K562 (cell line): ENCODE data around the gene EML6. TPM values are rescaled to one million over a fixed set of nuclear protein-coding genes. Genes with fewer than 3 reads are reported as not detected.

Experiments used
- ATAC-seq: fragments of 200-7000 bp; cut with Tn5 transposase; 3 replicates; pipeline ENCODE4 v1.9.1; 2020; ENCODE audit warnings: moderate library complexity
- BruUV-seq: library from RNA; stranded (reverse); fragments of 400-500 nt; replicated peaks from 2 replicates; lab custom pipeline; 2021; lab: Mats Ljungman, UMichigan
- CTCF ChIA-PET: fragments of 300-600 bp; formaldehyde crosslinking; extraction: SDS; loops from one replicate; lab custom pipeline; 2021; ENCODE audit warnings: low intra/inter-chr PET ratio; lab: Yijun Ruan, JAX
- POLR2A ChIA-PET: fragments of 300-600, 350-650 bp; sonication (Branson Sonifier 250); formaldehyde crosslinking; extraction: SDS; loops from one replicate; lab custom pipeline; 2021; ENCODE audit warnings: antibody characterized with exemption, inconsistent platforms; lab: Yijun Ruan, JAX
- DNase-seq, 4 experiments: peaks; one replicate each; pipeline versions ENCODE4 v3.0.0 to v3.0.0-alpha.2; 2011 to 2018; ENCODE audit warnings: low spot score in 3 of 4, mixed read lengths in 3 of 4; ENCODE audit errors: extremely low read depth in 1 of 4
- FAIRE-seq: peaks from 2 replicates; lab custom pipeline; 2011; peaks lifted over from hg19 to GRCh38; lab: Jason Lieb, UNC
- H2AFZ ChIP-seq: 2 replicates; pipeline ENCODE4 v1.6.0; 2011; ENCODE audit warnings: low read depth, low read length, control low read depth, inconsistent platforms
- H3K27ac ChIP-seq: fragments of 200-600 bp; 3 replicates; pipeline ENCODE4 v1.8.0; 2011; ENCODE audit warnings: low read depth, mild to moderate bottlenecking, control low read depth, inconsistent platforms, low read length, moderate library complexity, mixed read lengths; ENCODE audit errors: extremely low read depth
- H3K27me3 ChIP-seq, 2 experiments: fragments of 300-600 bp in 1 of 2; 2 replicates in 1 of 2; 3 replicates in 1 of 2; pipeline versions ENCODE4 v1.6.0 to v1.8.0; 2011; ENCODE audit warnings: inconsistent platforms in 2 of 2, low read length in 2 of 2, mild to moderate bottlenecking in 1 of 2, mixed read lengths in 1 of 2, moderate library complexity in 1 of 2; ENCODE audit not compliant: control insufficient read depth in 2 of 2, insufficient read depth in 2 of 2
- H3K36me3 ChIP-seq: fragments of 300-600 bp; 3 replicates; pipeline ENCODE4 v1.8.0; 2011; ENCODE audit warnings: mild to moderate bottlenecking, low read length, inconsistent platforms; ENCODE audit not compliant: control insufficient read depth, insufficient read depth
- H3K4me1 ChIP-seq, 2 experiments: fragments of 200-600 bp in 1 of 2; replicated peaks in 1 of 2; 2 replicates in 1 of 2; 3 replicates in 1 of 2; pipeline versions ENCODE4 v1.5.1 to v1.8.0; 2011; ENCODE audit warnings: inconsistent platforms in 2 of 2, low read length in 2 of 2, mild to moderate bottlenecking in 1 of 2, mixed read lengths in 1 of 2, moderate library complexity in 1 of 2; ENCODE audit not compliant: control insufficient read depth in 2 of 2, insufficient read depth in 2 of 2
- H3K4me2 ChIP-seq: 2 replicates; pipeline ENCODE4 v1.6.1; 2011; ENCODE audit warnings: low read length, control low read depth, inconsistent platforms, mixed read lengths; ENCODE audit not compliant: insufficient read depth
- H3K4me3 ChIP-seq: fragments of 200-600 bp; sonication (generic), shearing (Covaris generic); 2 replicates; pipeline ENCODE4 v1.5.1; 2016; ENCODE audit warnings: control low read depth, inconsistent platforms
- H3K79me2 ChIP-seq: fragments of 200-600 bp; 3 replicates; pipeline ENCODE4 v1.8.0; 2011; ENCODE audit warnings: low read length, inconsistent platforms; ENCODE audit not compliant: control insufficient read depth, insufficient read depth
- H3K9ac ChIP-seq, 2 experiments: 2 replicates each; pipeline versions ENCODE4 v1.6.0 to v1.6.1; 2011; ENCODE audit warnings: low read depth in 2 of 2, low read length in 2 of 2, control low read depth in 1 of 2, inconsistent platforms in 1 of 2, mild to moderate bottlenecking in 1 of 2, mixed read lengths in 1 of 2; ENCODE audit not compliant: insufficient read depth in 1 of 2
- H3K9me1 ChIP-seq: one replicate; pipeline ENCODE4 v1.6.0; 2011; ENCODE audit warnings: inconsistent platforms, mild to moderate bottlenecking, low read length, moderate library complexity; ENCODE audit not compliant: control insufficient read depth, insufficient read depth
- H3K9me3 ChIP-seq: replicated peaks from 2 replicates; pipeline ENCODE4 v1.5.1; 2011; ENCODE audit warnings: low read depth, low read length, inconsistent platforms; ENCODE audit not compliant: control insufficient read depth, insufficient read depth
- H4K20me1 ChIP-seq: replicated peaks from 2 replicates; pipeline ENCODE4 v1.6.1; 2011; ENCODE audit warnings: low read length, inconsistent platforms, mixed read lengths; ENCODE audit not compliant: control insufficient read depth, insufficient read depth
- CEBPZ ChIP-seq: fragments of 150-350 bp; IDR thresholded peaks from 2 replicates; pipeline ENCODE4 v1.6.1; 2014; ENCODE audit warnings: low read depth, mild to moderate bottlenecking, low read length, borderline replicate concordance
- DEAF1 ChIP-seq: fragments of 450-650 bp; formaldehyde crosslinking; IDR thresholded peaks from 2 replicates; pipeline ENCODE4 v1.4.0; 2020; ENCODE audit warnings: mild to moderate bottlenecking, moderate library complexity
- NCOA2 ChIP-seq, 2 experiments: fragments of 450-650 bp; IDR thresholded peaks; 2 replicates each; pipeline ENCODE4 v1.6.1; 2018; ENCODE audit warnings: mild to moderate bottlenecking in 2 of 2, moderate library complexity in 1 of 2; ENCODE audit not compliant: partially characterized antibody in 2 of 2
- PBX2 ChIP-seq, 2 experiments: IDR thresholded peaks in 1 of 2; conservative IDR thresholded peaks in 1 of 2; 2 replicates each; pipeline ENCODE4 v1.6.1; 2016; ENCODE audit warnings: low read depth in 2 of 2, mild to moderate bottlenecking in 1 of 2, missing compliant biosample characterization in 1 of 2, missing genetic modification characterization in 1 of 2, moderate library complexity in 1 of 2
- RBM15 ChIP-seq: fragments of 200-400 bp; formaldehyde crosslinking; IDR thresholded peaks from 2 replicates; pipeline ENCODE4 v1.6.1; 2018; ENCODE audit warnings: mild to moderate bottlenecking, low read length, moderate library complexity; ENCODE audit not compliant: insufficient read depth
- SAFB ChIP-seq: fragments of 200-400 bp; formaldehyde crosslinking; IDR thresholded peaks from 2 replicates; pipeline ENCODE4 v1.6.1; 2017; ENCODE audit warnings: low read depth, low read length, borderline replicate concordance
- SIRT6 ChIP-seq: IDR thresholded peaks from one replicate; pipeline ENCODE4 v1.6.1; 2012; ENCODE audit warnings: low read depth, mild to moderate bottlenecking, control low read depth, inconsistent platforms, low read length, moderate library complexity
- SMARCE1 ChIP-seq: fragments of 450-650 bp; IDR thresholded peaks from 2 replicates; pipeline ENCODE4 v1.7.1; 2016; ENCODE audit warnings: mild to moderate bottlenecking
- SREBF1 ChIP-seq: fragments of 150-350 bp; IDR thresholded peaks from 2 replicates; pipeline ENCODE4 v1.6.1; 2014; ENCODE audit warnings: antibody characterized with exemption, low read depth, low read length, borderline replicate concordance
- TEAD1 ChIP-seq, 2 experiments: fragments of 450-650 bp in 1 of 2; sonication (generic) in 1 of 2; formaldehyde crosslinking; IDR thresholded peaks; 2 replicates each; pipeline versions ENCODE4 v1.4.0 to v1.8.0; 2020 to 2022; ENCODE audit warnings: mild to moderate bottlenecking in 2 of 2, missing genetic modification reagents in 1 of 2
- ZNF766 ChIP-seq: fragments of 200-800 bp; sonication (Bioruptor generic); conservative IDR thresholded peaks from 2 replicates; pipeline ENCODE4 v1.6.1; 2016; ENCODE audit warnings: missing genetic modification characterization, missing compliant biosample characterization
- WGBS: fragments of 100-300 bp; shearing (Covaris generic); methylation state at CpG from one replicate; pipeline ENCODE4 v1.1.6; 2016; ENCODE audit warnings: low coverage, mixed read lengths; ENCODE audit not compliant: insufficient coverage; ENCODE audit errors: missing lambda C conversion rate; 5-methylcytosine and 5-hydroxymethylcytosine counted together
- in situ Hi-C: fragments of 300-500 bp; cut with MboI; formaldehyde crosslinking; loops from 4 replicates; pipeline ENCODE4 v1.15.0; 2018; ENCODE audit warnings: inconsistent platforms, mixed read lengths
- intact Hi-C: fragments of 100-400 bp; cut with micrococcal nuclease; formaldehyde crosslinking; loops from 2 replicates; pipeline ENCODE4 v1.14.2; 2022
- polyA plus RNA-seq, 8 experiments: library from polyadenylated mRNA; depleted of rRNA in 4 of 8; stranded (reverse) in 5 of 8; unstranded in 3 of 8; fragments of >200 nt; fragmentation: Nextera tagmentation in 2 of 8; fragmentation: Illumina TruSeq in 1 of 8; extraction: Ambion mirVana in 2 of 8; extraction: Trizol in 1 of 8; gene quantifications; 2 replicates each; pipeline versions ENCODE4 v1.2.1 to v1.2.3, GENCODE V29; 2011 to 2014; ENCODE audit warnings: inconsistent platforms in 1 of 8, missing spikeins in 1 of 8
- total RNA-seq, 7 experiments: library from RNA; depleted of rRNA in 6 of 7; stranded (reverse); fragments of >200 nt in 6 of 7; fragmentation: Illumina TruSeq in 2 of 7; extraction: Trizol in 2 of 7; gene quantifications; 2 replicates each; pipeline versions ENCODE4 v1.2.1 to v1.2.3, GENCODE V29; 2011 to 2021; ENCODE audit warnings: low replicate concordance in 1 of 7

Gene EML6
- total and polyA plus RNA-seq, 9 of the 15 experiments (the other 6 are each of a cell fraction or from before 2014, with no cell fraction given): 0.07 to 0.56 (median 0.25) TPM

- Histone ChIP-seq H3K4me1 (no peaks in the 10 kb centered on the region), H3K9me3 (no peaks in the 10 kb centered on the region), H3K9me1 (no peaks in the 10 kb centered on the region), H3K9ac (no peak overlapping the region), H3K79me2 (no peaks in the 10 kb centered on the region), H3K36me3 (no peaks in the 10 kb centered on the region), H4K20me1 (no peaks in the 10 kb centered on the region), H3K4me3 (no peak overlapping the region), H3K27me3 (peaks cover 21 to 43% of the 10 kb centered on the region in 2 experiments), H3K27ac (no peak overlapping the region), H2AFZ (no peak overlapping the region), H3K4me2 (no peak overlapping the region)
- no TSS peak for BruUV-seq
- DNase-seq: peak; percentile 57 to 67 (median 64)
- ChIA-PET CTCF (interaction anchor here (0.5 to 1.3 kb wide), 3 partner anchors 307 to 337 kb away, joined by 3 read pairs; no protein-coding TSS in a partner anchor), POLR2A (interaction anchor here (0.5 to 2.2 kb wide), 6 partner anchors 9 to 65 kb away, joined by 3 to 9 read pairs (median 4); no protein-coding TSS in a partner anchor)
- peak; percentile 93 for ATAC-seq
- peak; percentile 93 for FAIRE-seq
- 0% methylated on average over 4 of the region's 4 CpGs for WGBS
- intact Hi-C loops: loop anchor here (1.0 to 5.0 kb wide), 4 partner anchors 76 to 339 kb away; no protein-coding TSS in a partner anchor
- in situ Hi-C loops: no loop called here
- no peak for TF ChIP-seq SIRT6
- TF ChIP-seq RBM15: no peak
- no peak for TF ChIP-seq SREBF1
- no peak for TF ChIP-seq PBX2 (CRISPR knock-in tag; IDR thresholded peaks at IDR 0.05; ENCODE audit: low read depth)
- TF ChIP-seq PBX2 (tag; conservative IDR thresholded peaks at IDR 0.05; ENCODE audit: low read depth): no peak
- no peak for TF ChIP-seq ZNF766 (CRISPR knock-in tag)
- TF ChIP-seq SMARCE1: no peak
- TF ChIP-seq CEBPZ: no peak
- no peak for TF ChIP-seq SAFB
- no peak for TF ChIP-seq TEAD1 (CRISPR knock-in tag; IDR thresholded peaks at IDR 0.05)
- TF ChIP-seq DEAF1 (CRISPR knock-in tag): peak; percentile 51
- no peak for TF ChIP-seq NCOA2 (IDR thresholded peaks at IDR 0.05; ENCODE audit: partially characterized antibody in 2 of 2)
Measured at GRCh38 chr2:54838585-54839035, 115.1 kb downstream of the EML6 start.
